Caco-2 (cell line): ENCODE data around the gene GLB1L2. TPM values are rescaled to one million over a fixed set of nuclear protein-coding genes. Genes with fewer than 3 reads are reported as not detected.

ENCODE experiments used
- BruUV-seq: library from RNA; stranded (reverse); fragments of 400-500 nt; replicated peaks from 2 replicates; lab custom pipeline; 2021; lab: Mats Ljungman, UMichigan
- CTCF ChIA-PET: fragments of 300-600 bp; sonication (Branson Sonifier 250); formaldehyde crosslinking; loops from one replicate; lab custom pipeline; 2022; ENCODE audit warnings: antibody characterized with exemption; lab: Charles Lee
- POLR2A ChIA-PET: fragments of 300-600 bp; sonication (Branson Sonifier 250); formaldehyde crosslinking; loops from one replicate; lab custom pipeline; 2022; ENCODE audit warnings: antibody characterized with exemption; lab: Charles Lee
- DNase-seq, 2 experiments: peaks; one replicate each; pipeline versions ENCODE4 v3.0.0 to v3.0.0-alpha.2; 2020 to 2022
- H3K27me3 ChIP-seq: replicated peaks from 2 replicates; pipeline ENCODE4 v1.6.0; 2011; ENCODE audit warnings: low read length; ENCODE audit not compliant: control insufficient read depth, insufficient read depth
- H3K36me3 ChIP-seq: 2 replicates; pipeline ENCODE4 v1.5.1; 2011; ENCODE audit warnings: low read length; ENCODE audit not compliant: control insufficient read depth, insufficient read depth
- H3K4me1 ChIP-seq: fragments of 250-450 bp; sonication (Bioruptor Pico); 2 replicates; pipeline ENCODE4 v1.5.1; 2020; ENCODE audit warnings: mild to moderate bottlenecking
- H3K4me3 ChIP-seq: 2 replicates; pipeline ENCODE4 v1.5.1; 2011; ENCODE audit warnings: low read depth, mild to moderate bottlenecking, control low read depth, low read length
- H3K9me3 ChIP-seq: fragments of 250-450 bp; sonication (Bioruptor Pico); 2 replicates; pipeline ENCODE4 v1.5.1; 2020; ENCODE audit warnings: mild to moderate bottlenecking, moderate library complexity
- H3K27ac Mint-ChIP-seq: one replicate; pipeline ENCODE4 v1.8.0; 2022; ENCODE audit warnings: mixed read lengths; ENCODE audit not compliant: unreplicated experiment
- H3K27me3 Mint-ChIP-seq: one replicate; pipeline ENCODE4 v1.8.0; 2022; ENCODE audit warnings: mixed read lengths; ENCODE audit not compliant: insufficient read depth, unreplicated experiment
- H3K36me3 Mint-ChIP-seq: one replicate; pipeline ENCODE4 v1.8.0; 2022; ENCODE audit warnings: mild to moderate bottlenecking, mixed read lengths; ENCODE audit not compliant: insufficient read depth, unreplicated experiment
- H3K4me1 Mint-ChIP-seq: one replicate; pipeline ENCODE4 v1.8.0; 2022; ENCODE audit warnings: low read depth, mixed read lengths; ENCODE audit not compliant: unreplicated experiment
- H3K4me3 Mint-ChIP-seq: one replicate; pipeline ENCODE4 v1.8.0; 2022; ENCODE audit warnings: mild to moderate bottlenecking, moderate library complexity, mixed read lengths; ENCODE audit not compliant: unreplicated experiment
- H3K9me3 Mint-ChIP-seq: one replicate; pipeline ENCODE4 v1.8.0; 2022; ENCODE audit warnings: mixed read lengths; ENCODE audit not compliant: unreplicated experiment
- CTCF ChIP-seq, 2 experiments: fragments of 200-600 bp in 1 of 2; IDR thresholded peaks; 1 replicate in 1 of 2; 2 replicates in 1 of 2; pipeline versions ENCODE4 v1.5.1 to v1.8.0; 2011 to 2022; ENCODE audit warnings: antibody characterized with exemption in 1 of 2, control low read depth in 1 of 2, inconsistent platforms in 1 of 2, low read depth in 1 of 2, low read length in 1 of 2, mild to moderate bottlenecking in 1 of 2, moderate library complexity in 1 of 2; ENCODE audit not compliant: insufficient read depth in 1 of 2, severe bottlenecking in 1 of 2, unreplicated experiment in 1 of 2
- intact Hi-C: fragments of 100-400 bp; cut with micrococcal nuclease; formaldehyde crosslinking; loops from one replicate; pipeline ENCODE4 v1.10.0; 2022; ENCODE audit not compliant: unreplicated experiment
- total RNA-seq: library from RNA; stranded (reverse); gene quantifications from 2 replicates; pipeline ENCODE4 v1.2.3, GENCODE V29; 2022

GLB1L2 gene
- total RNA-seq, 1 experiment from 2014 or later: 15.8 TPM

GRCh38 chr11:134385171-134385570 is 53.4 kb downstream of the GLB1L2 start:
- Histone ChIP-seq H3K4me1 (no peaks in the 10 kb centered on the region), H3K27me3 (no peaks in the 10 kb centered on the region; the same call in none of the 2 replicates), H3K4me3 (no peak overlapping the region), H3K36me3 (no peaks in the 10 kb centered on the region), H3K9me3 (no peaks in the 10 kb centered on the region)
- no peaks in the 10 kb centered on the region for H3K4me1 Mint-ChIP-seq
- no TSS peak for BruUV-seq
- no peak overlapping the region for H3K27ac Mint-ChIP-seq
- H3K4me3 Mint-ChIP-seq: no peak overlapping the region
- peaks cover 31% of the 10 kb centered on the region for H3K27me3 Mint-ChIP-seq
- H3K9me3 Mint-ChIP-seq: no peaks in the 10 kb centered on the region
- POLR2A ChIA-PET: no interaction called here
- DNase-seq: no peak
- TF ChIP-seq CTCF (IDR thresholded peaks at IDR 0.05; ENCODE audit: insufficient read depth in 1 of 2, low read depth in 1 of 2, low read length in 1 of 2, severe bottlenecking in 1 of 2, unreplicated experiment in 1 of 2): no peak
- no peaks in the 10 kb centered on the region for H3K36me3 Mint-ChIP-seq
- intact Hi-C loops: no loop called here
- CTCF ChIA-PET: no interaction called here

GRCh38 chr11:134385774-134386565 is 54.2 kb downstream of the GLB1L2 start:
- Histone ChIP-seq H3K9me3 (no peaks in the 10 kb centered on the region), H3K4me3 (no peak overlapping the region), H3K4me1 (no peaks in the 10 kb centered on the region), H3K27me3 (no peaks in the 10 kb centered on the region; the same call in none of the 2 replicates), H3K36me3 (no peaks in the 10 kb centered on the region)
- Mint-ChIP-seq H3K4me3 (no peak overlapping the region), H3K27ac (no peak overlapping the region), H3K9me3 (no peaks in the 10 kb centered on the region), H3K27me3 (peaks cover 29% of the 10 kb centered on the region), H3K4me1 (no peaks in the 10 kb centered on the region), H3K36me3 (no peaks in the 10 kb centered on the region)
- POLR2A ChIA-PET: no interaction called here
- no peak for TF ChIP-seq CTCF (IDR thresholded peaks at IDR 0.05; ENCODE audit: insufficient read depth in 1 of 2, low read depth in 1 of 2, low read length in 1 of 2, severe bottlenecking in 1 of 2, unreplicated experiment in 1 of 2)
- intact Hi-C loops: no loop called here
- CTCF ChIA-PET: no interaction called here
- no TSS peak for BruUV-seq
- no peak for DNase-seq

- POLR2A ChIA-PET: no interaction called here
- intact Hi-C loops: no loop called here
- no peak for TF ChIP-seq CTCF (IDR thresholded peaks at IDR 0.05; ENCODE audit: insufficient read depth in 1 of 2, low read depth in 1 of 2, low read length in 1 of 2, severe bottlenecking in 1 of 2, unreplicated experiment in 1 of 2)
- Histone ChIP-seq H3K4me1 (no peaks in the 10 kb centered on the region), H3K9me3 (no peaks in the 10 kb centered on the region), H3K36me3 (no peaks in the 10 kb centered on the region), H3K27me3 (no peaks in the 10 kb centered on the region; the same call in none of the 2 replicates), H3K4me3 (no peak overlapping the region)
- Mint-ChIP-seq H3K4me1 (no peaks in the 10 kb centered on the region), H3K27ac (no peak overlapping the region), H3K4me3 (no peak overlapping the region), H3K27me3 (peaks cover 25% of the 10 kb centered on the region), H3K36me3 (no peaks in the 10 kb centered on the region), H3K9me3 (no peaks in the 10 kb centered on the region)
- no peak for DNase-seq
- no TSS peak for BruUV-seq
- CTCF ChIA-PET: no interaction called here
Observed at GRCh38 chr11:134386945-134387344, 55.2 kb downstream of the GLB1L2 start.
